ENCODE data around the gene COQ9.

DNA sequence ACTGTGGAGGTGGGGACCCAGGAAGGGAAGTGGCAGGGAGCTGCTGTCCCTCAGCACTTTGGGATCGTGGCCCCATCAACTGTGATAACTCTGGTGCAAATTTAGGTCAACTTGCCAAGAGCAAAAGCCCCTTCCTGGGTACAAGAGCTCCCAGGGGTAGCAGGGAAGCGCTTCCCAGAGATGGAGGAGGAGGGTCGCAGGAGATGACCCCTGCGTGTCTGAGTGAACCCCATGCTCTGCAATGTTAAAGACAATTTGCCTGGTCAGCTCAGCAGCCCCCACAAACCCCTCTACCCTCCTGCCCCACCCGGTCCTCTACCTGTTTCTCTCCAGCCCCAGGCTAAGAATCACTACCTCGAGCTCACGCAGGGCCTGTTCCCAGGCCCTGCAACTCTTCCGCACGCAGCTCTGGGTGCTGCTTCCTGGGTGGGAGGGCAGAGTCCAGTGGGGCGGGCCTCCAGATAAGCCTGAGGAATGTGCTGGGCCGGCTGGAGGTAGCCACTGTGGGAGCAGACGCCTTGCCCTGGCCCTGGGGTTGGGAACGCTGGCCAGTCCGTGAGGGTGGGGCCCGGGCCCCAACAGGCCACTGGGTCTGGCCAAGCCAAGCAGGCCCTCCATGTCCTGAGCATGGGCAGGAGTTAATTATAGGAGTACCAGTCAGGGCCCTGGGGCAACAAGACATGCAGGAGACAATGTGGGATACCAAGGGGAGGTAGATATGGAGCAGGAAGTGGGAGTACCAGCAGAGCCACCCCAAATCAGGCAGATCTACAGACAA lies 32.9 kb downstream of the COQ9 start:
- TF ChIP-seq POLR2AphosphoS5 (IDR thresholded peaks at IDR 0.05; ENCODE audit: low read depth) (no peak), CTCF (conservative IDR thresholded peaks at IDR 0.05; ENCODE audit: low read depth in 2 of 2) (no peak), EZH2 (IDR thresholded peaks at IDR 0.05; ENCODE audit: low read depth, unreplicated experiment) (no peak), CREB1 (CRISPR knock-in tag; IDR thresholded peaks at IDR 0.05; ENCODE audit: low read depth) (no peak), ZNF114 (CRISPR knock-in tag; IDR thresholded peaks at IDR 0.05) (no peak), EZH2phosphoT487 (IDR thresholded peaks at IDR 0.05; ENCODE audit: unreplicated experiment) (no peak)

Measured in GM23338 (cell line).